GM18526 (cell line): ENCODE results near the gene NRCAM.

Source experiments
- POLR2A ChIP-seq: IDR thresholded peaks from 3 replicates; pipeline ENCODE4 v1.6.1; 2011; ENCODE audit not compliant: insufficient read length; ENCODE audit errors: extremely low read depth

NRCAM gene

GRCh38 chr7:108189733-108190388, 266.4 kb downstream of the NRCAM start:
- no peak for TF ChIP-seq POLR2A

GRCh38 chr7:108188724-108189123, 267.5 kb downstream of the NRCAM start:
- no peak for TF ChIP-seq POLR2A

- TF ChIP-seq POLR2A, result no peak
These were observed 274.9 kb downstream of the NRCAM start for GRCh38 chr7:108181073-108181985.

GRCh38 chr7:108178398-108178797, 277.8 kb downstream of the NRCAM start:
- TF ChIP-seq POLR2A, result no peak

- TF ChIP-seq POLR2A, result no peak
These were observed 285.1 kb downstream of the NRCAM start for GRCh38 chr7:108171164-108171563.

GRCh38 chr7:108170251-108170650, 286.0 kb downstream of the NRCAM start:
- TF ChIP-seq POLR2A, result no peak

GRCh38 chr7:108167460-108167859, 288.8 kb downstream of the NRCAM start:
- no peak for TF ChIP-seq POLR2A

GRCh38 chr7:108166687-108167086, 289.5 kb downstream of the NRCAM start:
- no peak for TF ChIP-seq POLR2A

GRCh38 chr7:108165723-108166122, 290.5 kb downstream of the NRCAM start:
- TF ChIP-seq POLR2A, result no peak

GRCh38 chr7:108164946-108165345, 291.3 kb downstream of the NRCAM start:
- TF ChIP-seq POLR2A, result no peak

GRCh38 chr7:108164342-108164741, 291.9 kb downstream of the NRCAM start:
- TF ChIP-seq POLR2A, result no peak

GRCh38 chr7:108158776-108159175, 297.5 kb downstream of the NRCAM start:
- TF ChIP-seq POLR2A, result no peak

- no peak for TF ChIP-seq POLR2A
These were observed 298.5 kb downstream of the NRCAM start for GRCh38 chr7:108157606-108158335.

- no peak for TF ChIP-seq POLR2A
These were observed 299.2 kb downstream of the NRCAM start for GRCh38 chr7:108156897-108157605.

- no peak for TF ChIP-seq POLR2A
These were observed 304.0 kb downstream of the NRCAM start for GRCh38 chr7:108152198-108152597.
